ENCODE measurements around the gene SLC19A1.

DNA sequence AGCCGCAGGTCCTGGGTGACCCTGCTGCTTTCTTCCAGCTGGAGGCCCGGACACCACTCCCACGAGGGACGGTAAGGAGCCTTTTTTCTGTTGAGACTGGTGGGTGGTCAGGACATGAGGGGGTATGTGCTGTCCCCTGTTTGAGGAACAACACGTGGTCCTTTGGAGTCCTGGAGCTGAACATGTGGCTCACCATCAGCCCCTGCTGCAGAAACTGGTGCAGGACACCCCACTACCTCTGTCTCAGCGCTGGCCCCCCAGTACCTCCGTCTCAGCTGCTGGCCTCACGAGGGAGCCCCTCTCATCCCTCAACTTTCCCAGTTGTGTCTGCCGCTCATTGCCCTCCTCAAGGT, 34.7 kb downstream of the SLC19A1 start:
- TF ChIP-seq POLR2A (IDR thresholded peaks at IDR 0.05): no peak
- TF ChIP-seq, protein P1, sequence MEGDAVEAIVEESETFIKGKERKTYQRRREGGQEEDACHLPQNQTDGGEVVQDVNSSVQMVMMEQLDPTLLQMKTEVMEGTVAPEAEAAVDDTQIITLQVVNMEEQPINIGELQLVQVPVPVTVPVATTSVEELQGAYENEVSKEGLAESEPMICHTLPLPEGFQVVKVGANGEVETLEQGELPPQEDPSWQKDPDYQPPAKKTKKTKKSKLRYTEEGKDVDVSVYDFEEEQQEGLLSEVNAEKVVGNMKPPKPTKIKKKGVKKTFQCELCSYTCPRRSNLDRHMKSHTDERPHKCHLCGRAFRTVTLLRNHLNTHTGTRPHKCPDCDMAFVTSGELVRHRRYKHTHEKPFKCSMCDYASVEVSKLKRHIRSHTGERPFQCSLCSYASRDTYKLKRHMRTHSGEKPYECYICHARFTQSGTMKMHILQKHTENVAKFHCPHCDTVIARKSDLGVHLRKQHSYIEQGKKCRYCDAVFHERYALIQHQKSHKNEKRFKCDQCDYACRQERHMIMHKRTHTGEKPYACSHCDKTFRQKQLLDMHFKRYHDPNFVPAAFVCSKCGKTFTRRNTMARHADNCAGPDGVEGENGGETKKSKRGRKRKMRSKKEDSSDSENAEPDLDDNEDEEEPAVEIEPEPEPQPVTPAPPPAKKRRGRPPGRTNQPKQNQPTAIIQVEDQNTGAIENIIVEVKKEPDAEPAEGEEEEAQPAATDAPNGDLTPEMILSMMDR (IDR thresholded peaks at IDR 0.05): no peak
